NCI-H524 (cell line): ENCODE data around the gene ZNRF1.
"Not testable (repeated sequence)": the region's sequence is repeated elsewhere in the genome, so short reads cannot be mapped to it uniquely, and the experiment has no call there.

Experiments used
- DNase-seq, 2 experiments: peaks; one replicate each; lab custom pipeline; 2025; lab: John Stamatoyannopoulos, UW

Gene ZNRF1

DNA sequence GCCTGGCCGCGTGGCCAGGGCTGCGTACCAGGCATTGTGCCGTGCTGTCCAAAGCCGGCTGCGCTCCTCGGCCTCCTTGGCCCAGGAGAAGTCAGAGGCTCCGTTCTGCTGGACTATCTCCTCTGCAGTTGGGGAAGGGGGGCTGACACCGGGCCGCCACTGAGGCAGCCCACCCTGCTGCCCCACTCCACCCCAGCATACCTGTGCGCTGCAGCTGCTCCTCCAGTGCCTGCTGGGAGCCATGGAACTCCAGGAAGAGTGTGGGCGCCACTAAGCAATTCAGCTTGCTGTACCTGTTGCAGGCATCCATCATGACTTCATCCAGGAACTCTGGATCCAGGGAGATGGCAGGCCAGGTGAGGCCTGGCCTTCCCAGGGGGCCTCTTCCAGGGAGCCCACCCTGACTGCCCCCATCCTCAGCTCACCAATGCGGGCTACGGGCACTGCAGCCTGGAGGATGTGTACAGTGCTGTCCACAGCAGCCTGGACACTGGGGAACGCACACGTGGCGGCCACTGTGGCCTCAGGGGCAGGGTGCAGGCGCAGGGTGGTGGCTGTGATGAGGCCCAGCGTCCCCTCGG, 114.8 kb downstream of the ZNRF1 start:
- DNase-seq: no peak

DNA sequence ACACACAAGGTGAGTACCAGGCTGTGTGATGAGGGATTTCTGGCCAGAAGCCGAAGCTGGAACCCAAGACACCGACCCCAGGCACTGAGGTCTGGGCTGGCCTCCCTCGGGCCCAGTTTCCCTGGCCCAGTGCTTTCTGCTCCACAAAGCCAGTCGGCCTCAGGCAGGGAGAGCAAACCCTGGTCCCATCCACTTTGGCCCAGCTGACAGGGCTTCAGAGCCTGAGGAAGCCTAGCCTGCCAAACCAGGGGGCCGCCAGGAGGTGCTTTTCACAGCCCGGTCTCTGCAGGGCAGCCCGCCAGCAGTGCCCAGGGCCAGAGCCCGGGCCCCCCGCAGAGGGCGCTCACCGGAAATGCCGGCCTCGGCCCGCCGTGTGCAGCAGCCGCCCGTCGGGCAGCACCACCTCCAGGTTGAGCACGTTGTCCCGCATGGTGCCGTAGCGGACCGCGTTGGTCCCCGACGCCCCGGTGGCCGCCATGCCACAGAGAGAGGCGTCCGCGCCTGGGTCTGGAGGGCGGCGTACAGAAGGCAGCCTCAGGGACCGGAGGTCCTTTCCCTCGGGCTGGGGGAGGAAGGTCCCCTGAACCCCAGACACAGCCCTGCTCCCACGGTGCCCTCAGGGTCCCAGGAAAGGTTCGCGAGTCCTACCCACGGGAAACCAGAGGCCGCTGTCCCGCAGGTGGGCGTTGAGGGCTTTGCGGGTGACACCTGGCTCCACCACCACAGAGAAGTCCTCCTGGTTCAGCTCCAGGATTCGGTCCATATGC, 115.5 kb downstream of the ZNRF1 start:
- DNase-seq: no peak

DNA sequence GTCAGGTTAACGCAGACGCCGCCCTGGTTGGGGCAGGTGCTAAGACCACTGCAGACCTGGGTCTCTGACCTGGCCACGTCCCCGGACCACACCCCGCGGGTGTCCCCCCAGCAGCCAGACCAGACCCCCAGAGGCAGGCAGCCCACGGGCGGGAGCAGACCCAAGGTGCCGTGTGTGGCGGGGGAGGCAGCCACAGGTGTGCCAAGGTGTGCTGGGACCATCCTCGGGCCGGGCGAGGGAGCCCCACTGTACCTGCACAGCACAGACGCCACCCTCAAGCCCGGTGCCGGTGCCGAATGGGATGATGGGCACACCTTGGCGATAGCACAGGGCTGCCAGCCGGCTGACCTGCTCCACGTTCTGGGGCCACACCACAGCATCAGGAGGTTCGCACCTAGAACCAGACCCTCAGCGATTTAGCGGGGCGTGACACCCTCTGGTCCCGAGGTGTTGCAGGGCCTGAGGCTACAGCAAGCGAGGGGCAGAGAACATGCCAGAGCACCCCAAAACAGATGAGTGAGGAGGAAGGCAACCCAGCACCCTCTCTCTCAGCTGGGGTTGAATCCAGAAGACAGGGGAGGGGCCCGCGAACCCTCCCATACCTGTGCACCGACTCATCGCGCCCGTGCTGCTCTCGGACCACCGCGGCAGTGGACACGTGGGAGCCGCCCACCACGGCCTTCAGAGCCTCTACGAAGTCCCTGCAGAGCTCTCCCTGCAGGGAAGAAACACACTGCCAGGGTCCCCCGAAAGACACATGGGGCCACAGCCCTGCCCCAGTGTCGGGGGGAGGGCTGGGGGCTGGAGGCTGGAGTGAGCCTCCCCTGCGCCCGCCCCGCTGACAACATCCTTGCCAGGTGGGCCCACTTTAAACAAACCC, 116.4 kb downstream of the ZNRF1 start:
- DNase-seq: no peak

DNA sequence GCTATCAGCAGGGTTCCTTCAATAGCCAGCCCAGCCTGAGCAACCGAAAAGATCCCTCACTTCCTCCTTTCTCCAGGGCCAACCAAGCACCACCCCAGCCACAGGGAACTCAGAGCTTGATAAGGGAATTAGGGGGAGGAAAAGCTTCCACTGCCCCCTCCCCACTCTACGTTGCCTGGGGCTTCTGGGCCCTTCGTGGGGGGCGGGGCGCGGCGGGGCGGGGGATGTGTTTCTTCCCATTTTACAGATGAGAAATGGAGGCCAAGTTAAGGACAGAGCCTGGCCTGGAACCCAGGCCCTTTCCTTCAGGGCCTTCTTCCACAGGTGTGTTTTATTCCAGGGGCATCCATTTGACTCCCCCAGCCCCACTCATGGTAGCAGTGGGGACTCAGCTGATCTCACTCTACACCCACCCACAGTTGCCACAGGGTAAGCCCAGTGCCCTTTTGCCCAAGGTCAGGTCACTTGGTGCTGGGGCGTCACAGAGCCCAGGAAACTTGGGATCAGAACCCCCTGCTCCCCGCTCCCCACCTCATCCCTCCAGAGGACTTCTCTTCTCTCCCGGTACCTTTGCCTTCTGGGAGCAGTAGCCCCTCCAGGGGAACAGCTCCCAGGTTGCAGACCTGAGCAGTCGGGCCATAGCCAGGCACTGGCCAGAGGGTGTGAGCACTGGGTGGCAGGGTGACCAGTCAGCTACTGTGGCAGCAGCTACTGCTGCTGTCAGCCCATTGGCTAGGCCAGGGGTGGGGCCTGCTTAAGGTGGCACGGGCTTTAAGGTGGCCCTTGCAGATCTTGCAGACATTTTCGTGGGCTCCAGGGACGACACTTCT, 117.5 kb downstream of the ZNRF1 start, which contains the start of gene LDHD:
Gene LDHD, minus strand, starts transcription at position 700 of the 830 bp plus-strand sequence. Its CDS starts 60 bp downstream, at position 640.
- DNase-seq: peak in 1 of 2 experiments; percentile 17

DNA sequence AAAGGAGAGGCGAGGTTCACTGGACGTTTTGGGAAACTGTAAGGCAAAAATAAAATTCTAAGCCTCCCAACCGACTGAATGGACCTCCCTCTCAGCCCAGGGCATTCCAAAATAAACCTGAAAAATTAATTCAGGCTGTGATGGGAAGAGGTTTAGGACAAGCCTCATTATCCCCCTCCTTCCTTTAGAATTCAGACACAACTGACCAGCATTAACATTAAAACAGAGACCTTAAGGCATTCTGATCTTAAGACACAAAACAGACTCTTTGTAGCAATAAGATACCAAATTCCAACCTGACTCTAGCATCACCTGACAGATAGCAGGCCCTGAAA, 118.1 kb downstream of the ZNRF1 start:
- no peak for DNase-seq

DNA sequence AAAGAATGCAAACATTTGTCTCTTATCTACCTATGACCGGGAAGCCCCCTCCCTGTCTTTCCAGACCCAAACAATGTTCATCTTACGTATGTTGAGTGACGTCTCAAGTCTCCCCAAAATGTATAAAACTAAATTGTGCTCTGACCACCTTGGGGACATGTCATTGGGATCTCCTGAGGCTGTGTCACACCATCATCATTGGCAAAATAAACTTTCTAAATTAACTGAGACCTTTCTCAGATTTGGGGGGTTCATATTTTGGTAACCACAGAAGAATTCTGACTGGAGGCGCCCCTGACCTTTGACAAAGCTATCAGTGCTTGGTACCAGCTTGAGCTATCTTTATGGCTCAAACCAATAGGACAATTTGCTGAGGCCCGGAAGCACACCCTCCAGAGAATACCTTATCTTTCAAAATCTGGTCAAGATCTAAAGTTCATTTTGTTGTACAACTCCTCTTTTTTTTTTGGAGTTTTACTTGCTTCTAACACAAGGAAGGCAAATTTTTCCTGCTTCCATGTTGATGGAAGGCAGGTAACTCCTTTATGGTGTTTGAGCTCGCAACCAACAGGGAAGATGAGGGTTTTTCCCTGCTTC, 120.2 kb downstream of the ZNRF1 start:
- no peak for DNase-seq

DNA sequence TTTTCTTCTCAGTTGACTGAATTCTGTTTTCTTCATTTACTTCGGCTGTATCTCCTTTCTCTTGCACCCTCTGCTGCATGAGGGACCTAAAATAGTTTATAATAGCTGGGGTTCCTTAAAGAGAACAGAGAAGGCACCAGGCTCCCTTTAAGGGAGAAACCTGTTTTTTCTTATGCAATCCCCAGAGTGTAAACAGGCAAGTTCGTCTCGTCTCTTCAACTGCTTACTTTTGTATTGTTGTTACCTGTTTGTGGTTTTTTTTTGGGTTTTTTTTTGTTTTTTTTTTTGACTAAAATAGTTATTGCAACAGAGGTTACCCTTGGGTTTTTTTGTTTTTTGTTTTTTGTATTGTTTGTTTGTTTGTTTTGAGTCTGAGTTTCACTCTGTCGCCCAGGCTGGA, 121.4 kb downstream of the ZNRF1 start:
- no peak for DNase-seq

DNA sequence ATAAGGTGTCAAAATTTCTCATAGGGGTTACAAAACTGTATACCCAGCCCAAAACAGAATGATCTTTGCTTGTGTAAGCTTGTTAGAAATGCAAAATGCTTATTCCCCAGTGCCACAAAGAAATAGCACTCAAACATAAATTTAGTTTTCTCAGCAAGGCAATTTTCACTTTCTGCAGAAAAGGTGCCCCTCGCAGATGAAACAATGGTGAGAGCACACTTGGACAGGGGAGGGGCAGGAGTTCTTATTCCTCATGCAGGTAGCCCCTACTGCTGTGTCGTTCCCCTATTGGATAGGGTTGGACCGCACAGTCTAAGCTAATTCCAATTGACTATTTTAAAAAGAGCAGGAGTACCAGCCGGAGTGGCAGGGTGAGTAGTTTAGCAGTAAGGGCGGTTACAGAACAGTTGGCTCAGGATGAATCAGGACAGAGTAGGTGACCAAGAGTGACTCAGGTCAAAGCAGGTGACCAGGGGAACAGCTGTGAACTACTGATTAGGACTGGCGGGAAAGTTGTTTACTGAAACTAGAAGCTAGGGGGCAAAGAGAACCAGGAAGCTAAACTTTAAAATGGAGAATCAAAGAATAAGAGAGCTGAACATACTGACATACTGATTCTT, 123.2 kb downstream of the ZNRF1 start:
- DNase-seq: no peak

DNA sequence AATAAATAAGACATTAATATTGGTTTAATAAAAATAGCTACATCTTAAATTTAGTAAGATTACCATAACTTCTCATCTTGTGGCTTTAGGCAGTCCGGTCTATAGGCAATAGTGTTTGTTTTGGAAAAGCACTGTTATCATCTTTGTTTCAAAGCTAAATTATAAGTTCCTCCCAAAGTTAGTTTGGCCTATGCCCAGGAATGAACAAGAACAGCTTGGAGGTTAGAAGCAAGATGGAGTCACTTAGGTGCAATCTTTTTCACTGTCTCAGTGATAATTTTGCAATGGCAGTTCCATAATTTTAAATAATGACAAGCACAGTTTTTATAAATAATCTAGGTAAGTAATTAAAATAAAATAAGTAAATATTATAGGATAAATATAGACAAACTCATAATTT, 123.8 kb downstream of the ZNRF1 start:
- DNase-seq: no peak

DNA sequence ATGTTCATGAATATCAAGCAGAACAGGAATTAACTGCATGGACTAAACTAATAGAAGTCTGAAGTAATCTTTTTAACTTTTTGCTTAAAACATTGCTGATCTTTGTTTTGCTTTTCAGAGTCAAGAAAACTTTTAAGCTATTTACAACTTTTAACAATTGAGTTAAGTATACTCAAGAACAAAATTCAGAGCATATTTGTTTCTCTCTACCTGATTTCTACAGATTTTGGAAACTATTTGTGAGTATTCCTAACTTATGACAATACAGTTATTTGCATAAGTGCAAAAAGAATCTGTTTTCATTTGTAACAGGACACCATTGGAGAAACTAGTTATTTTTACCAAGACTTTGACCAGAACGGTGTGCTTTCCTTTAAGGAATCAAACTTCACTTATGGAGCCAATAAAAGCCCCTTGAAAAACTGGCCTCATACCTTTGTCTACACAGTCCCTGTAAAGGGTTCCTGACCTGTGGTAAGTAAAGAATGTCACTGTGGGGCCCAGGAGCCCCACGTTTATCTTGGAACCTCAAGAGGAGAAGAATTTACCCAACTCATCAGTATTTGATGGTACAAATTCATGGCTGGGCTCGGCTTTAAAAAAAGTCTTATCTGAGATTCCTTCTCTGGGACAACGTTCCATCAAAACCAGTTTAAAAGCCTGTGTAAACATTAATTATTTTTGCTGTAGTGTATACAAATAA, 129.0 kb downstream of the ZNRF1 start:
- no peak for DNase-seq

DNA sequence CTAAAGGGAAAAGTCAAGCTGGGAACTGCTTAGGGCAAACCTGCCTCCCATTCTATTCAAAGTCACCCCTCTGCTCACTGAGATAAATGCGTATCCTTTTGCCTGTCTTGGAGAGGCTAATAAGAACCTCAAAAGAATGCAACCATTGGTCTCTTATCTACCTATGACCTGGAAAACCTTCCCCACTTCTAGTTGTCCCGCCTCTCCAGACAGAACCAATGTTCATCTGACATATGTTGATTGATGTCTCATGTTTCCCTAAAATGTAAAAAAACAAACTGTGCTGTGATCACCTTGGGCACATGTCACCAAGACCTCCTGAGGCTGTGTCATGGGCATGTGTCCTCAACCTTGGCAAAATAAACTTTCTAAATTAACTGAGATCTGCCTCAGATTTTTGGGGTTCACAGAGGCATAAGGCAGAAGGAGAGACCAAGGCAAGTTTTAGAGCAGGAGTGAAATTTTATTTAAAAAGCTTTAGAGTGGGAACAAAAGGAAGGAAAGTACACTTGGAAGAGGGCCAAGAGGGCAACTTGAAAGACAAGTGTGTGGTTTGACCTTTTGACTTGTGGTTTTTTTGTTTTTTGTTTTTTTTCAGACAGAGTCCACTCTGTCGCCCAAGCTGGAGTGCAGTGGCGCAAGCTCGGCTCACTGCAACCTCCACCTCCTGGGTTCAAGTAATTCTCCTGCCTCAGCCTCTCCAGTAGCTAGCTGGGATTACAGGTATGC, 130.8 kb downstream of the ZNRF1 start:
- DNase-seq: not testable (repeated sequence)

DNA sequence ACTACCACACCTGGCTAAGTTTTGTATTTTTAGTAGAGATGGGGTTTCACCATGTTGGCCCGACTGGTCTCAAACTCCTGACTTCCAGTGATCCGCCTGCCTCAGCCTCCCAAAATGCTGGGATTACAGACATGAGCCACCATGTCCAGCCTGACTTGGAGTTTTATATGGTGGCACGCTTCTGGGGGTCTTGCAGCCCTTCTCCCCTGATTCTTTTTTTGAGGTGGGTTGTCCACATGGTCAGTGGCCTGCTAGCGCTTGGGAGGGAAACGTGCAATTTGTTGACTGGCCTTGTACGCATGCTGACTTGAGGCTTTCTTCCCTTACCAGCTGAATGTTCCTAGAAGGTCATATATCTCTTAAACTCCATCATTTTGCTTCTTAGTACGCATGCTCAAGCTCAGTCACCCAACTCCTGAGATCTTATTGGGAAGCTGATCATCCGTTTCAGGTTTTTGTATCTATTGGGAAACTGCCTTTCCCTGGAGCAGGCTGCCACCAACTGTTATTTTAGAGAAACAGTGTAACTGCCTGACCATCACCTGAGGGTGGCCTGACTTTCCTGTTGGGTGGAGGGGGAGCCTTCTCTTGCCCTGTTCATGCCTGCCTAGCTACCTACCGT, 131.4 kb downstream of the ZNRF1 start:
- peak in 1 of 2 experiments; percentile 11 for DNase-seq

DNA sequence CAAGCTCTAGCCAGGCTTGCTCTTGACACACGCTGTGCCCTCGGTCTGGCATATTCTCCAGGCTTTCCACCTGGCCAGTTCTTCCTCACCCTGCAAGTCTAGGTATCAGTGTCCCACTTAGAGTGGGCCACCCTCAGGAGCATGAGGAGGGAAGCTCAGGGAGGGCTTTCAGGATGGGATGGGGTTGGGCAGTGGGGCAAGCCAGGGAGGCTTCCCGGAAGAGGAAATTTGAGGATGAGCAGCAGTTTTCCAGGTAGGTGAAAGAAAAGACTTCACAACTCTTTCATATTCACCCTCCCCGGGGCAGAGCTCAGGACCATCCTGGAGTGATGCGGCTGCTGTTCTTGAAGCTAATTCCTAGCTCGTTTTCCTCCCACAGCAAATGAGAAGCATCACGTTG, 132.3 kb downstream of the ZNRF1 start:
- DNase-seq: no peak

DNA sequence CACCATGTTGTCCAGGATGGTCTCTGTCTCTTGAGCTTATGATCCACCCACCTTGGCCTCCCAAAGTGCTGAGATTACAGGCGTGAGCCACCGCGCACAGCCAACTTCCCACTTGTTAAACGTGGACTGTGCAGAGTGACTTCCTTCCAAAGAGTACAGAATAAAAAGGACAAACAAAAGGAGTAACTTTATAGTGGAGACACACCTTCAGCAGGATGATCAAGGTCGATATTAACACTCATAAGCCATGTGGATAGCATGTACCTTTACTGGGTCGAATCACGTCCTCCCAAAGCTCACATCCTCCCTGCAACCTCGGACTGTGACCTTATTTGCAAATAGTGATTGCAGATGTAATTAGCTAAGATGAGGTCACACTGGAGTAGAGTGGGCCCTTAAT, 139.4 kb downstream of the ZNRF1 start:
- no peak for DNase-seq

DNA sequence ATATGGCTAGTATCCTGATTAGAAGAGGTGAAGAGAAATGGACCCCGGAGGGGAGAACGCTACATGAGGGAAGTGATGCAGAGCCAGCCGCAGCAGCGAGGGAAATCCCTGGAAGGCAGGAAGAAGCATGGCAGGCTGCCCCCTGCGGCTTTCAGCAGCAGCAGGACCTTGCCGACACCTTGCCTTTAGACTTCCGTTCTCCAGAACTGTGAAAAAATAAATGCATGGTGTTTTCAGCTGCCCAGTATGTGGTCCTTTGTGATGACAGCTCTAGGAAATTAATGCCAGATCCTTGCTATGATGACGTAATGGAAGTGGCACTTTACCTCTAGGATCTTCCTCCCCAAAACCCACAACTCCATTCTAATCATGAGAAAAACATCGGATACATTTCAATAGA, 139.8 kb downstream of the ZNRF1 start:
- no peak for DNase-seq

DNA sequence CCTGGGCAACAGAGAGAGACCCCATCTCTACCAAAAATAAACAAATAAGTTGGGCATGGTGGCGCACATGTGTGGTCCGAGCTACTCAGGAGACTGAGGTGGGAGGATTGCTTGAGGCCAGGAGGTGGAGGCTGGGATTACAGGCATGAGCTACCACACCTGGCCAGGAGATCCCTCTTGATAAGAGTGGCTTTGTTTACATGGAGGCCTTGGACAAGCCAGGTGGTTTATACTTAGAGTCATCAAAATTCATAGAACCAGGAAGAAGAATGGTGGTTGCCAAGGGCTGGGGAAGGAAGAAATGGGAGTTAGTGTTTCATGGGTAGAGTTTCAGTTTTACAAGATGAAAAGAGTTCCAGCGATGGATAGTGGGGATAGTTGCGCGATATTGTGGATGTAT, 140.7 kb downstream of the ZNRF1 start:
- no peak for DNase-seq

DNA sequence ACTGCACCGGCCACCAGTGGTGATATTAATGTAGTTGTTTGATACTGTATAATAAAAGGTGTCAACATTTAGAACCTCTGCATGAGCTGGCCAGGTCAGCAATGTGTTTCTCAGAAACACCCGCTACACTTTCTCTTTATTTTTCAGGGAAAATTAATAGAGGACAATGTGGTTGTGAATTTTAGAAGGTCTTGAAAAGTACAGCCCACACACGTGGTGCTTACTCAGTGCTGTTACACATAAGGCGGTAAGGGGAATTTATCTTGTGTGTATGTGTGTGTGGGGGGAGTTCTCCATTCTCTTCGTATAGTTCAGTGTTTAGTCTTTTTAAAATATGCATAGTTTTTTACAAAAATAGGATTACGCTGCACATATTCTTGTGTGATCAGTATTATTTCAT, 145.1 kb downstream of the ZNRF1 start:
- DNase-seq: no peak

DNA sequence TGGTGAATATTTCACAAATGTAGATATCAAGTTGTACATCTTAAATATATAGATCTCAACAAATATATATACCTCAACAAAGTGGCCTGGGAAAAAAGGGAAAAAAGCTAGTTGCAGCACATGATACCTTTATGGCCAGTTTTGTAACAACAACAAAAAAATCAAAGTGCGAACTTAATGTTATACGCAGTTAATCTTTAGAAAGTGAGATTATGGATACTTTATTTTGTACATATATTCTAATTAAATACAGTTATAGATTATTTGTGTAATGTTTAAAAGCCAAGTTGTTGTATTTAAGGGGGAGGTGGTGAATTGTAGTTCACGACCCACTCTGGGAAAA, 149.1 kb downstream of the ZNRF1 start:
- DNase-seq: no peak
